PFSK-1 (cell line): Measurements from ENCODE around the gene C1QTNF12.

Source experiments
- FOXP2 ChIP-seq: optimal IDR thresholded peaks from 2 replicates; pipeline ENCODE3; 2011; ENCODE audit warnings: borderline replicate concordance, control low read depth, inconsistent platforms; ENCODE audit not compliant: insufficient read depth; ENCODE audit errors: extremely low read length, extremely low read depth
- POLR2AphosphoS5 ChIP-seq: IDR thresholded peaks from 2 replicates; pipeline ENCODE4 v1.6.1; 2012; ENCODE audit warnings: low read depth, mild to moderate bottlenecking, control low read depth, low read length, moderate library complexity
- SIN3A ChIP-seq: IDR thresholded peaks from 2 replicates; pipeline ENCODE4 v1.6.1; 2012; ENCODE audit warnings: mild to moderate bottlenecking, low read length, moderate library complexity, borderline replicate concordance; ENCODE audit not compliant: insufficient read depth
- TAF1 ChIP-seq: IDR thresholded peaks from 2 replicates; pipeline ENCODE4 v1.6.1; 2012; ENCODE audit warnings: low read length, control low read depth, borderline replicate concordance; ENCODE audit not compliant: insufficient read depth
- TF ChIP-seq, protein P1 (sequence below), 2 experiments: IDR thresholded peaks; 2 replicates each; pipeline versions ENCODE4 v1.6.1 to v1.8.0; 2011 to 2012; ENCODE audit warnings: low read depth in 2 of 2, low read length in 2 of 2, control low read depth in 1 of 2, inconsistent platforms in 1 of 2, mild to moderate bottlenecking in 1 of 2, moderate library complexity in 1 of 2; ENCODE audit not compliant: insufficient read depth in 1 of 2

Gene C1QTNF12

GRCh38 chr1:1204998-1205768 is 41.3 kb downstream of the C1QTNF12 start:
- TF ChIP-seq, protein P1, sequence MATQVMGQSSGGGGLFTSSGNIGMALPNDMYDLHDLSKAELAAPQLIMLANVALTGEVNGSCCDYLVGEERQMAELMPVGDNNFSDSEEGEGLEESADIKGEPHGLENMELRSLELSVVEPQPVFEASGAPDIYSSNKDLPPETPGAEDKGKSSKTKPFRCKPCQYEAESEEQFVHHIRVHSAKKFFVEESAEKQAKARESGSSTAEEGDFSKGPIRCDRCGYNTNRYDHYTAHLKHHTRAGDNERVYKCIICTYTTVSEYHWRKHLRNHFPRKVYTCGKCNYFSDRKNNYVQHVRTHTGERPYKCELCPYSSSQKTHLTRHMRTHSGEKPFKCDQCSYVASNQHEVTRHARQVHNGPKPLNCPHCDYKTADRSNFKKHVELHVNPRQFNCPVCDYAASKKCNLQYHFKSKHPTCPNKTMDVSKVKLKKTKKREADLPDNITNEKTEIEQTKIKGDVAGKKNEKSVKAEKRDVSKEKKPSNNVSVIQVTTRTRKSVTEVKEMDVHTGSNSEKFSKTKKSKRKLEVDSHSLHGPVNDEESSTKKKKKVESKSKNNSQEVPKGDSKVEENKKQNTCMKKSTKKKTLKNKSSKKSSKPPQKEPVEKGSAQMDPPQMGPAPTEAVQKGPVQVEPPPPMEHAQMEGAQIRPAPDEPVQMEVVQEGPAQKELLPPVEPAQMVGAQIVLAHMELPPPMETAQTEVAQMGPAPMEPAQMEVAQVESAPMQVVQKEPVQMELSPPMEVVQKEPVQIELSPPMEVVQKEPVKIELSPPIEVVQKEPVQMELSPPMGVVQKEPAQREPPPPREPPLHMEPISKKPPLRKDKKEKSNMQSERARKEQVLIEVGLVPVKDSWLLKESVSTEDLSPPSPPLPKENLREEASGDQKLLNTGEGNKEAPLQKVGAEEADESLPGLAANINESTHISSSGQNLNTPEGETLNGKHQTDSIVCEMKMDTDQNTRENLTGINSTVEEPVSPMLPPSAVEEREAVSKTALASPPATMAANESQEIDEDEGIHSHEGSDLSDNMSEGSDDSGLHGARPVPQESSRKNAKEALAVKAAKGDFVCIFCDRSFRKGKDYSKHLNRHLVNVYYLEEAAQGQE (IDR thresholded peaks at IDR 0.05; ENCODE audit: insufficient read depth in 1 of 2, low read depth in 2 of 2, low read length in 2 of 2) = no peak
- TF ChIP-seq TAF1 (no peak), FOXP2 (no peak), SIN3A (no peak), POLR2AphosphoS5 (no peak)

- TF ChIP-seq POLR2AphosphoS5 (no peak), TAF1 (no peak), SIN3A (no peak), FOXP2 (no peak)
- TF ChIP-seq, protein P1 (IDR thresholded peaks at IDR 0.05; ENCODE audit: insufficient read depth in 1 of 2, low read depth in 2 of 2, low read length in 2 of 2) = no peak
Observed at GRCh38 chr1:1204425-1204920, 42.0 kb downstream of the C1QTNF12 start.

DNA sequence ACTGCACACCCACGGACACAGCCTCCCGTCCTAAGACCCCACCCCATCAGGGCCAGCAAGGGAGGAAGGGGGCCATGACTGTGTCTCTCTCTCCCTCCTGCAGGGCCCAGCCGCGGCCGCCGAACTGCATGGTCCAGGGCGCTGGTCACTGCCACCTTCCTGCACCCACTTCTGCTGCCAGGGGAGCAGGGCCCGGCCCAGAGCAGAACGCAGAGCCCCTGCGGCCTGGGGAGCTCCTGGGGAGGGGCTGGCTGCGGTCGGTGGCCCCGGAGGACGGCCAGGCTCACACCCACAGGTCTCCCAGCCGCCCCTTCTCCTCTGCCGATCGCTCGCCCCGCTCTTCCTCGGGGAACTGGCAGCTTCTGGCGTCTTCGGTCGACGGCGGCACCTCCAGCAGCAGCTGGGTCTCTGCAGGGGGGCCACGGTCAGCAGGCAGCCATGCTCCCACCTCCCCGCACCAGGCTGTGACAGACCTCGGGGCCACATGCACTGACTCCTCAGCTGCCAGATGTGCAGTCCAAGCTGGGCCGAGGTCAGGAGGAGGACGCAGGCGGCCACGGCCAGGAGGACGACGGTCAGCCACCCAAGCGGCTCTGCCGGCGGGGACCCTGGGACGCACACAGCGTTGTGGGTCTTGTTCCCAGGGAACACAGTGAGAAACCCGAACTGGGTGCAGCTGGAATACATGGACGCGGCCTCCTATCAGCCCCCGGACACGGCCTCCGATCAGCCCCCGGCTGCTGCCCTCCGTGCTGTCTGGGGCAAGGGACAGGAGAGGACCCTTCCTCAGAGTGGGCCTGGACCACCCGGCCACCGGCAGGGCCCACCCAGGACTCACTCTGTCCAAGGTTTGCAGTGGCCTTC is 42.7 kb downstream of the C1QTNF12 start:
- TF ChIP-seq TAF1 (no peak), POLR2AphosphoS5 (no peak), SIN3A (no peak), FOXP2 (no peak)
- TF ChIP-seq, protein P1 (IDR thresholded peaks at IDR 0.05; ENCODE audit: insufficient read depth in 1 of 2, low read depth in 2 of 2, low read length in 2 of 2) = no peak

GRCh38 chr1:1202831-1203560 is 43.5 kb downstream of the C1QTNF12 start:
- no peak for TF ChIP-seq SIN3A
- no peak for TF ChIP-seq TAF1
- TF ChIP-seq FOXP2 = no peak
- TF ChIP-seq, protein P1 (IDR thresholded peaks at IDR 0.05; ENCODE audit: insufficient read depth in 1 of 2, low read depth in 2 of 2, low read length in 2 of 2) = no peak
- no peak for TF ChIP-seq POLR2AphosphoS5
